SK-N-SH (cell line): ENCODE measurements around the gene DENND2D. TPM values are rescaled to one million over a fixed set of nuclear protein-coding genes. Genes with fewer than 3 reads are reported as not detected.
A peak's percentile ranks its signal among the peaks of the same experiment; 100 is the strongest.

Experiments used
- ELF1 ChIP-seq: IDR thresholded peaks from 2 replicates; pipeline ENCODE4 v1.4.0; 2012
- EP300 ChIP-seq, 2 experiments: IDR thresholded peaks; 2 replicates each; pipeline versions ENCODE4 v1.4.0 to v1.6.1; 2012; ENCODE audit warnings: borderline replicate concordance in 1 of 2, low read depth in 1 of 2, low read length in 1 of 2
- EZH2phosphoT487 ChIP-seq: fragments of 200-600 bp; sonication (generic); IDR thresholded peaks from 2 replicates; pipeline ENCODE4 v1.6.1; 2017; ENCODE audit warnings: low read depth, mixed run types, mild to moderate bottlenecking, antibody characterized with exemption, moderate library complexity, borderline replicate concordance
- FOXJ3 ChIP-seq: sonication (generic); formaldehyde crosslinking; IDR thresholded peaks from 2 replicates; pipeline ENCODE4 v1.5.1; 2020; ENCODE audit warnings: mild to moderate bottlenecking, missing genetic modification reagents
- GATA2 ChIP-seq: sonication (generic); formaldehyde crosslinking; IDR thresholded peaks from 2 replicates; pipeline ENCODE4 v1.5.0; 2020; ENCODE audit warnings: mild to moderate bottlenecking, missing genetic modification reagents
- MEF2A ChIP-seq: IDR thresholded peaks from 2 replicates; pipeline ENCODE4 v1.4.0; 2012; ENCODE audit warnings: low read depth, borderline replicate concordance
- MXI1 ChIP-seq: IDR thresholded peaks from 2 replicates; pipeline ENCODE4 v1.6.1; 2012; ENCODE audit warnings: mild to moderate bottlenecking, low read depth, low read length, improper control_type of control experiment
- POLR2AphosphoS5 ChIP-seq: IDR thresholded peaks from 2 replicates; pipeline ENCODE4 v1.6.1; 2012; ENCODE audit warnings: low read depth, low read length
- SIN3A ChIP-seq: IDR thresholded peaks from 2 replicates; pipeline ENCODE4 v1.6.1; 2012; ENCODE audit warnings: low read depth, mild to moderate bottlenecking, low read length, moderate library complexity, borderline replicate concordance
- TAF1 ChIP-seq: IDR thresholded peaks from 2 replicates; pipeline ENCODE4 v1.6.1; 2012; ENCODE audit warnings: low read depth, mild to moderate bottlenecking, low read length, moderate library complexity, borderline replicate concordance
- TCF12 ChIP-seq: IDR thresholded peaks from 2 replicates; pipeline ENCODE4 v1.4.0; 2012
- TEAD4 ChIP-seq: IDR thresholded peaks from 2 replicates; pipeline ENCODE4 v1.4.0; 2012; ENCODE audit warnings: mild to moderate bottlenecking, borderline replicate concordance; ENCODE audit not compliant: insufficient read depth
- YY1 ChIP-seq: IDR thresholded peaks from 2 replicates; pipeline ENCODE4 v1.4.0; 2012; ENCODE audit warnings: low read depth, mild to moderate bottlenecking
- polyA plus RNA-seq, 3 experiments: library from polyadenylated mRNA; depleted of rRNA; stranded (reverse); fragments of >200 nt; gene quantifications; 2 replicates each; pipeline ENCODE4 v1.2.3, GENCODE V29; 2012
- TF ChIP-seq, protein P1 (sequence below): IDR thresholded peaks from 2 replicates; pipeline ENCODE4 v1.4.0; 2012; ENCODE audit warnings: low read depth, borderline replicate concordance
- TF ChIP-seq, protein P2 (sequence below): IDR thresholded peaks from 2 replicates; pipeline ENCODE4 v1.4.0; 2012; ENCODE audit warnings: low read depth
- TF ChIP-seq, protein P3 (sequence below): IDR thresholded peaks from 2 replicates; pipeline ENCODE4; 2012
- TF ChIP-seq, protein P4 (sequence below): IDR thresholded peaks from 2 replicates; pipeline ENCODE4 v1.4.0; 2012; ENCODE audit warnings: low read depth, borderline replicate concordance

The DENND2D gene
- polyA plus RNA-seq, 1 of the 3 experiments (the other 2 are of a cell fraction), result 1.3 TPM

DNA sequence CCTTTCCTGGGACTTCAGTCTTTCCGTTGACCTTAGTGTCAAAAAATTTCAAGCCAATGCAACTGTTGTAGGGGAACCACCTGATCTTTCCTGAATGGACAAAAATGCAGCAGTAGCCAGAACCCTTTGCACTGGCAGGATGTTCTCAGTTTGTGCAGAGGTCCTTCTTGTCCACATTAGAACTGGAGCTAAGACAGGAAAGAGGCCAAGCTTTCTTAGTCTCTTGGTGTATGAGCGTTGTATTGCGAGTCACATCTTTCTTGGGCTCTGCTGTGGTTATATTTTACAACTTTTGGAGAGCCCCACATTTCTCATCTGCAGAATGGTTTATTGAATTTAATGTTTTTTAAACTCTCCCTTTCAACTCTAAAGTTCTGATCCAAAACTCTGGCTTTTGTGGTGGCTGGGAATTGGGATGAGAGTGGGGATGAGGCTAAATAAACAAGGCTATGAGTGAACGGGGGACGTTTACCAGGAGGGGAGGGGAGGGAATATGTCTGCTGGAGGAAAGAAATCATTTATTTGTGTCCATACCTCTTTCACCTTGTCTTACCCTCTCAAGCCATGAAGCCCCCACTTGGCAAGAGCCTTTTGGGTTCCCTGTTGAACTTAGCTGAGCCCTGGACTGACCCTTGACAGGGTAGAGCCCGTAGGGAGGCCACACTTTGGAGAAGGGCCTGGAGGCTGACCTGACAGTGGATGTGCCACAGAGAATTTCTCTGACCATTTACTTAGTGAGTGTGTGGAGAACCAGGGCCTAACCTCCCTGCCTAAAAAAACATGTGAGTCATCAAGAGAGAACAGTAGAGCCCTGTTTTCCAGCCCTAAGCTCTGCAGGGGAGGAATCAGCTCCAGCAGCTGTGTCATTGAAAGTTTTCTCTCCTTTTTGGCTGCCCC is 27.7 kb upstream of the DENND2D start (continued):
- TF ChIP-seq, protein P1, sequence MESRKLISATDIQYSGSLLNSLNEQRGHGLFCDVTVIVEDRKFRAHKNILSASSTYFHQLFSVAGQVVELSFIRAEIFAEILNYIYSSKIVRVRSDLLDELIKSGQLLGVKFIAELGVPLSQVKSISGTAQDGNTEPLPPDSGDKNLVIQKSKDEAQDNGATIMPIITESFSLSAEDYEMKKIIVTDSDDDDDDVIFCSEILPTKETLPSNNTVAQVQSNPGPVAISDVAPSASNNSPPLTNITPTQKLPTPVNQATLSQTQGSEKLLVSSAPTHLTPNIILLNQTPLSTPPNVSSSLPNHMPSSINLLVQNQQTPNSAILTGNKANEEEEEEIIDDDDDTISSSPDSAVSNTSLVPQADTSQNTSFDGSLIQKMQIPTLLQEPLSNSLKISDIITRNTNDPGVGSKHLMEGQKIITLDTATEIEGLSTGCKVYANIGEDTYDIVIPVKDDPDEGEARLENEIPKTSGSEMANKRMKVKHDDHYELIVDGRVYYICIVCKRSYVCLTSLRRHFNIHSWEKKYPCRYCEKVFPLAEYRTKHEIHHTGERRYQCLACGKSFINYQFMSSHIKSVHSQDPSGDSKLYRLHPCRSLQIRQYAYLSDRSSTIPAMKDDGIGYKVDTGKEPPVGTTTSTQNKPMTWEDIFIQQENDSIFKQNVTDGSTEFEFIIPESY, result no peak
- no peak; the same call in 1 of the 2 replicates for TF ChIP-seq SIN3A
- TF ChIP-seq EP300 (IDR thresholded peaks at IDR 0.05; ENCODE audit: borderline replicate concordance in 1 of 2, low read depth in 1 of 2, low read length in 1 of 2), result peak in 1 of 2 experiments; percentile 76; a peak in 2 of 4 replicates
- TF ChIP-seq ELF1, result 0 out of 2 replicates have a peak, but pooled peaks have one; percentile 23
- TF ChIP-seq EZH2phosphoT487, result no peak
- TF ChIP-seq MXI1, result no peak
- TF ChIP-seq TCF12, result peak; percentile 83
- TF ChIP-seq, protein P2, sequence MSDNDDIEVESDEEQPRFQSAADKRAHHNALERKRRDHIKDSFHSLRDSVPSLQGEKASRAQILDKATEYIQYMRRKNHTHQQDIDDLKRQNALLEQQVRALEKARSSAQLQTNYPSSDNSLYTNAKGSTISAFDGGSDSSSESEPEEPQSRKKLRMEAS, result 0 out of 2 replicates have a peak, but pooled peaks have one; percentile 24
- TF ChIP-seq, protein P3, sequence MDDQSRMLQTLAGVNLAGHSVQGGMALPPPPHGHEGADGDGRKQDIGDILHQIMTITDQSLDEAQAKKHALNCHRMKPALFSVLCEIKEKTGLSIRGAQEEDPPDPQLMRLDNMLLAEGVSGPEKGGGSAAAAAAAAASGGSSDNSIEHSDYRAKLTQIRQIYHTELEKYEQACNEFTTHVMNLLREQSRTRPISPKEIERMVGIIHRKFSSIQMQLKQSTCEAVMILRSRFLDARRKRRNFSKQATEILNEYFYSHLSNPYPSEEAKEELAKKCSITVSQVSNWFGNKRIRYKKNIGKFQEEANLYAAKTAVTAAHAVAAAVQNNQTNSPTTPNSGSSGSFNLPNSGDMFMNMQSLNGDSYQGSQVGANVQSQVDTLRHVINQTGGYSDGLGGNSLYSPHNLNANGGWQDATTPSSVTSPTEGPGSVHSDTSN, result peak; percentile 82; the same call in 1 of the 2 replicates
- no peak for TF ChIP-seq TAF1
- peak; percentile 53; the same call in 1 of the 2 replicates for TF ChIP-seq TEAD4
- TF ChIP-seq MEF2A, result no peak
- peak; percentile 43; the same call in 1 of the 2 replicates for TF ChIP-seq POLR2AphosphoS5
- no peak for TF ChIP-seq FOXJ3 (CRISPR knock-in tag)
- no peak for TF ChIP-seq GATA2 (CRISPR knock-in tag)
- TF ChIP-seq, protein P4, sequence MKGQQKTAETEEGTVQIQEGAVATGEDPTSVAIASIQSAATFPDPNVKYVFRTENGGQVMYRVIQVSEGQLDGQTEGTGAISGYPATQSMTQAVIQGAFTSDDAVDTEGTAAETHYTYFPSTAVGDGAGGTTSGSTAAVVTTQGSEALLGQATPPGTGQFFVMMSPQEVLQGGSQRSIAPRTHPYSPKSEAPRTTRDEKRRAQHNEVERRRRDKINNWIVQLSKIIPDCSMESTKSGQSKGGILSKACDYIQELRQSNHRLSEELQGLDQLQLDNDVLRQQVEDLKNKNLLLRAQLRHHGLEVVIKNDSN, result no peak
- 0 out of 2 replicates have a peak, but pooled peaks have one; percentile 13 for TF ChIP-seq YY1
